ENCODE measurements around the gene TBL2. TPM values are rescaled to one million over a fixed set of nuclear protein-coding genes. Genes with fewer than 3 reads are reported as not detected.
"Not testable (repeated sequence)": the region's sequence is repeated elsewhere in the genome, so short reads cannot be mapped to it uniquely, and the experiment has no call there.

The TBL2 gene
- polyA plus RNA-seq, 6 donors from 2014 or later, result 15.6 to 34.0 (median 21.3) TPM

DNA sequence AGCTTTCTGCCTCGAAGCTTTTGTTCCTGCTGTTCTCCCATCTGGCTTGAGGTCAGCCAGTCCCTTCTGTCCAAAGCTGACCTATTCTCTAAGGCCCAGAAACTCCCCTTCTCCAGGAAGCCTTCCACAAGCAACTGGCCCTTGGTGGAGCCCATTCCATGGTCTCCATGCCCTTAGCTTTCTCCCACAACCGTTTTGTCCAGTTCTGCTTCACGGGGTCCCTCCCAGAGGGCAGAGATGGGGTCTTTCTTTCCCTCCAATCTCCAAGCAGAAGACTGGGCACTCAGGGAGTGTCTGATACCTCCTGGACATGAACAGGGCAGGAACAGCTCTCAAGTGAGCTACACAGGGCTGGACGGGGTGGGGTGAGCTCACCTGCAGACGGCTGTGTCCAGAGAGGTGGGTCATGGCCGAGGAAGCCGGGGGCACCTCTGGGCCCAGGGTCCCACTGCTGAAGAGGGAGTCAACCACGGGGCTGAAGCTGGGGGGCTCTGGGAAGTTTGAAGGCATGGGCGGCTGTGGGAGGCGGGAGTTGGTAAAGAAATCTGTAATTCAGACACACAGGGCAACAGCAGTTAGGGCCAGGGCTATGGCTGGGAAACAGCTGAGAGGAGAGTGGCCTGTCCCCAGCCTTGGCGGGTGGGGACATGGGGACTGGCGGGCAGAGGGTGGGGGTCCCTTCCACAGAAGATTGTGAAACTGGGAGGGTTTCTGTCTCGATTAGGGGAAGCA, 20.9 kb upstream of the TBL2 start:
- DNase-seq (no peak), ATAC-seq (ENCODE audit: low read depth in 2 of 2) (no peak)
- peaks cover 6 to 8% of the 10 kb centered on the region in 2 donors for H3K36me3 Mint-ChIP-seq
- no peak overlapping the region for H3K4me3 Mint-ChIP-seq
- H3K27ac Mint-ChIP-seq, result no peak overlapping the region
- peaks cover 10 to 54% (median 43%) of the 10 kb centered on the region in 3 donors for H3K27me3 Mint-ChIP-seq
- H3K4me1 Mint-ChIP-seq, result peaks cover 0 to 1% (median 0%) of the 10 kb centered on the region in 3 donors
- peaks cover 0 to 1% (median 0%) of the 10 kb centered on the region in 7 donors for H3K9me3 Mint-ChIP-seq

GRCh38 chr7:73597978-73598782, 19.8 kb upstream of the TBL2 start:
- peaks cover 10 to 55% (median 47%) of the 10 kb centered on the region in 3 donors for H3K27me3 Mint-ChIP-seq
- DNase-seq (no peak), ATAC-seq (ENCODE audit: low read depth in 2 of 2) (no peak)
- H3K9me3 Mint-ChIP-seq, result peaks cover 0 to 1% (median 0%) of the 10 kb centered on the region in 7 donors
- H3K4me3 Mint-ChIP-seq, result peak overlapping the region in 1 of 8 donors; percentile 36
- H3K27ac Mint-ChIP-seq, result no peak overlapping the region
- H3K36me3 Mint-ChIP-seq, result peaks cover 6 to 8% of the 10 kb centered on the region in 2 donors
- H3K4me1 Mint-ChIP-seq, result peaks cover 0 to 1% (median 0%) of the 10 kb centered on the region in 3 donors

- H3K9me3 Mint-ChIP-seq, result peaks cover 0 to 1% (median 0%) of the 10 kb centered on the region in 7 donors
- ATAC-seq (ENCODE audit: low read depth in 2 of 2) (no peak), DNase-seq (no peak)
- H3K27me3 Mint-ChIP-seq, result peaks cover 10 to 42% (median 36%) of the 10 kb centered on the region in 3 donors
- H3K36me3 Mint-ChIP-seq, result peaks cover 6 to 8% of the 10 kb centered on the region in 2 donors
- H3K4me3 Mint-ChIP-seq, result no peak overlapping the region
- no peak overlapping the region for H3K27ac Mint-ChIP-seq
- H3K4me1 Mint-ChIP-seq, result peaks cover 0 to 1% (median 0%) of the 10 kb centered on the region in 3 donors
Observed at GRCh38 chr7:73596191-73597065, 18.0 kb upstream of the TBL2 start.

DNA sequence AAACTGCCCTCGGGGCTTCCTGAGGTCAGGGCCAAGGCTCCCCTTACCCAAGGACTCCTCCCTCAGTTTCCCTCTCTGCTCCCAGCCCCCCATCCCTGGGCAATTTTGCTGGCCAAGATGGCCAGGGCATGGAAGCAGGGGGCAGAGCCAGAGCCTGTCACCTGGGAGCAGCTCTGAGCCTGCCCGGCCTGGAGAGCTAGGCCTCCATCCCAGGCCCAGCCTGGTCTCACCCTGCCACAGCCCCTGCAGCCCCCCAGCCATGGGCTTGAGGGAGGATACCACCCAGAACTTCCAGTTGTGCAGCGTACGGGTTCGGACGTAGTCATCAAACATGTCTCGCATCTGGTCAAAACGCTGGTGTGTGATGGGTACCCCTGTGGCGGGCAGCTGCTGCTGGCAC, 17.0 kb upstream of the TBL2 start:
- peaks cover 0 to 1% (median 0%) of the 10 kb centered on the region in 3 donors for H3K4me1 Mint-ChIP-seq
- peaks cover 6 to 8% of the 10 kb centered on the region in 2 donors for H3K36me3 Mint-ChIP-seq
- H3K27ac Mint-ChIP-seq, result no peak overlapping the region
- peaks cover 10 to 42% (median 36%) of the 10 kb centered on the region in 3 donors for H3K27me3 Mint-ChIP-seq
- no peak overlapping the region for H3K4me3 Mint-ChIP-seq
- no peak for ATAC-seq (ENCODE audit: low read depth in 2 of 2)
- H3K9me3 Mint-ChIP-seq, result peaks cover 0 to 1% (median 0%) of the 10 kb centered on the region in 7 donors
- no peak for DNase-seq

- Mint-ChIP-seq H3K4me1 (no peaks in the 10 kb centered on the region), H3K27ac (no peak overlapping the region), H3K4me3 (no peak overlapping the region), H3K36me3 (peaks cover 6 to 7% of the 10 kb centered on the region in 2 donors), H3K27me3 (peaks cover 10 to 29% (median 20%) of the 10 kb centered on the region in 3 donors), H3K9me3 (peaks cover 0 to 1% (median 0%) of the 10 kb centered on the region in 7 donors)
- ATAC-seq (ENCODE audit: low read depth in 2 of 2), result no peak
- DNase-seq, result no peak
Observed at GRCh38 chr7:73593207-73594045, 15.0 kb upstream of the TBL2 start.

DNA sequence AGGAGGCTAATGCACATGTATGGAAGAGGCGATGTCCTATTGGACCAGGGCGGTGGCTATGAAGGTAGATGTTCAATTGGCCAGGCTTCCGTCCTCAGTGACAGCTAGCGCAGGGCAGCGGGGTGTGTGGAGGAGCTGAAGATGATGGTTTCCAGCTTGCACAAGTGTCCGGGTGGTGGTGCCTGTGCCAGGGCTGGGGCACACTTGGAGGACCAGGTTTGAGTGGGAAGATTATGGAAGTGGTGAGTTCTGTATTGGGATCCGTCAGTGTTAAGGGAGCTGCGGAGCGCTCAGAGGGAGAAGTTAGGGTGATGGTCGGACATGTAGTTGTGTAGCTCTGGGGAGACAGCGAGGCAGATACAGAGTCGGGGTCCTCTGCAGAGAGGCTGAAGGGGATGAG, 8.5 kb upstream of the TBL2 start:
- no peak for DNase-seq
- Mint-ChIP-seq H3K27me3 (no peaks in the 10 kb centered on the region), H3K36me3 (no peaks in the 10 kb centered on the region), H3K4me3 (peak overlapping the region in 2 of 8 donors; percentile 0 to 9), H3K9me3 (no peaks in the 10 kb centered on the region), H3K4me1 (peaks cover 5 to 10% (median 9%) of the 10 kb centered on the region in 3 donors), H3K27ac (peak overlapping the region in 4 of 6 donors; percentile 31 to 88 (median 60))
- no peak for ATAC-seq (ENCODE audit: low read depth in 2 of 2)

GRCh38 chr7:73585196-73585595, 6.8 kb upstream of the TBL2 start:
- ATAC-seq (ENCODE audit: low read depth in 2 of 2) (no peak), DNase-seq (no peak)
- Mint-ChIP-seq H3K27ac (no peak overlapping the region), H3K4me3 (no peak overlapping the region), H3K27me3 (no peaks in the 10 kb centered on the region), H3K36me3 (no peaks in the 10 kb centered on the region), H3K9me3 (no peaks in the 10 kb centered on the region), H3K4me1 (peaks cover 5 to 10% (median 9%) of the 10 kb centered on the region in 3 donors)

DNA sequence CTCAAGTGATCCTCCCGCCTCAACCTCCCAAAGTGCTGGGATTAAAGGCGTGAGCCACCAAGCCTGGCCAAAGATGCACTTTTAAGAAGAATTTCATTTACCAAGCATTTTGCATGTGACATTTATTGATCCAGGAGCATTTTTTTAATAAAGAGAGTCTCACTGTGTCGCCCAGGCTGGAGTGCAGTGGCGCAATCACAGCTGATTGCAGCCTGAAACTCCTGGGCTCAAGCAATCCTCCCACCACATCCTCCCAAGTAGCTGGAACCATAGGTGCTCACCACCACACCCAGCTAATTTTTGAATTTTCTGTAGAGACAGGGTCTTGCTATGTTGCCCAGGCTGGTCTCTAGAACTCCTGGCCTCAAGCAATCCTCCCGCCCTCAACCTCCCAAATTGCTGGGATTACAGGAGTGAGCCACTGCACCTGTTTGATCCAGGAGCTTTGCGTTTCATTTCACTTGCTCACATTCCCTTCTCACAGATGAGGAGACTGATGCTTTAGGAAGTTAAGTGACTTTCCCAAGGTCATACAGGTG, 4.4 kb upstream of the TBL2 start:
- Mint-ChIP-seq H3K4me3 (no peak overlapping the region), H3K4me1 (peaks cover 15 to 22% (median 18%) of the 10 kb centered on the region in 3 donors), H3K27ac (no peak overlapping the region), H3K27me3 (no peaks in the 10 kb centered on the region), H3K36me3 (no peaks in the 10 kb centered on the region), H3K9me3 (peaks cover 0 to 3% (median 0%) of the 10 kb centered on the region in 7 donors)
- DNase-seq, result no peak
- no peak for ATAC-seq (ENCODE audit: low read depth in 2 of 2)

GRCh38 chr7:73581006-73581405, 2.6 kb upstream of the TBL2 start:
- H3K9me3 Mint-ChIP-seq; H3K27me3 Mint-ChIP-seq; ATAC-seq (ENCODE audit: low read depth in 2 of 2); H3K36me3 Mint-ChIP-seq; DNase-seq; H3K27ac Mint-ChIP-seq: not testable (repeated sequence)
- Mint-ChIP-seq H3K4me1 (peaks cover 21 to 30% (median 21%) of the 10 kb centered on the region in 3 donors), H3K4me3 (peak overlapping the region in 1 of 8 donors; percentile 10)

GRCh38 chr7:73577627-73578341, 595 bp downstream of the TBL2 start:
- ATAC-seq (ENCODE audit: low read depth in 2 of 2), result peak in 1 of 2 donors; percentile 1
- Mint-ChIP-seq H3K9me3 (peaks cover 0 to 3% (median 0%) of the 10 kb centered on the region in 7 donors), H3K4me1 (peaks cover 26 to 42% (median 32%) of the 10 kb centered on the region in 3 donors), H3K27me3 (no peaks in the 10 kb centered on the region), H3K4me3 (peak overlapping the region; percentile 86 to 99 (median 97)), H3K27ac (peak overlapping the region in 5 of 6 donors; percentile 12 to 98 (median 91)), H3K36me3 (peaks cover 4 to 12% of the 10 kb centered on the region in 2 donors)
- no peak for DNase-seq

- Mint-ChIP-seq H3K36me3 (peaks cover 12 to 25% of the 10 kb centered on the region in 2 donors), H3K9me3 (peaks cover 0 to under 1% (median 0%) of the 10 kb centered on the region in 7 donors), H3K27me3 (no peaks in the 10 kb centered on the region), H3K4me3 (peak overlapping the region in 2 of 8 donors; percentile 1 to 14), H3K27ac (no peak overlapping the region), H3K4me1 (peaks cover 21 to 43% (median 26%) of the 10 kb centered on the region in 3 donors)
- ATAC-seq (ENCODE audit: low read depth in 2 of 2), result no peak
- no peak for DNase-seq
Observed at GRCh38 chr7:73573791-73574190, 4.6 kb downstream of the TBL2 start.

All from naive B cell (primary cell).